Heart left ventricle (tissue), 16 donors: ENCODE data around the gene TAF4. TPM values are rescaled to one million over a fixed set of nuclear protein-coding genes. Genes with fewer than 3 reads are reported as not detected.

Source experiments
- ATAC-seq, 4 donors: fragments of 200-7000 bp; cut with Tn5 transposase; one replicate each; pipeline ENCODE4 v1.9.1; 2020 to 2022; ENCODE audit warnings: moderate library complexity in 4 of 4, mild to moderate bottlenecking in 3 of 4, moderate number of reproducible peaks in 1 of 4
- DNase-seq, 5 donors: peaks; one replicate each; pipeline ENCODE4 v3.0.0-alpha.2; 2020
- H3K27ac ChIP-seq, 12 donors: fragments of 200-600 bp; sonication (generic) in 4 of 12; one replicate each; pipeline versions ENCODE4 v1.5.0 to v1.8.0; 2016 to 2022; ENCODE audit warnings: mild to moderate bottlenecking in 2 of 12
- H3K27me3 ChIP-seq, 9 donors: fragments of 200-600 bp; sonication (generic) in 2 of 9; one replicate each; pipeline versions ENCODE4 v1.5.1 to v1.8.0; 2016 to 2022; ENCODE audit warnings: mild to moderate bottlenecking in 3 of 9
- H3K36me3 ChIP-seq, 9 donors: fragments of 200-600 bp; sonication (generic) in 2 of 9; one replicate each; pipeline versions ENCODE4 v1.5.0 to v1.8.0; 2018 to 2022; ENCODE audit warnings: mild to moderate bottlenecking in 2 of 9
- H3K4me1 ChIP-seq, 12 donors: fragments of 200-600 bp; sonication (generic) in 4 of 12; one replicate each; pipeline versions ENCODE4 v1.5.0 to v1.8.0; 2016 to 2022; ENCODE audit warnings: mild to moderate bottlenecking in 3 of 12
- H3K4me3 ChIP-seq, 12 donors: fragments of 200-600 bp; sonication (generic) in 4 of 12; one replicate each; pipeline versions ENCODE4 v1.5.0 to v1.8.0; 2017 to 2022; ENCODE audit warnings: mild to moderate bottlenecking in 9 of 12, moderate library complexity in 4 of 12
- H3K9me3 ChIP-seq, 12 donors: fragments of 200-600 bp; sonication (generic) in 4 of 12; one replicate each; pipeline versions ENCODE4 v1.5.0 to v1.8.0; 2016 to 2022; ENCODE audit warnings: mild to moderate bottlenecking in 1 of 12
- CTCF ChIP-seq, 12 donors: fragments of 200-600 bp; sonication (generic) in 4 of 12; IDR thresholded peaks; one replicate each; pipeline versions ENCODE4 v1.5.0 to v1.8.0; 2018 to 2022; ENCODE audit warnings: antibody characterized with exemption in 12 of 12, mild to moderate bottlenecking in 5 of 12
- POLR2A ChIP-seq, 2 donors: fragments of 450-650 bp; IDR thresholded peaks; one replicate each; pipeline ENCODE4 v1.6.1; 2017; ENCODE audit warnings: antibody characterized with exemption in 2 of 2, mild to moderate bottlenecking in 2 of 2, moderate library complexity in 2 of 2
- WGBS, 4 donors: extraction: QIAGEN DNeasy Blood & Tissue Kit in 2 of 4; methylation state at CpG; one replicate each; pipeline versions ENCODE4 v1.1.5 to v1.1.7; 2013 to 2018; 5-methylcytosine and 5-hydroxymethylcytosine counted together
- intact Hi-C, 10 donors: fragments of 100-400 bp; cut with DNase I; formaldehyde crosslinking; loops; one replicate each; pipeline versions ENCODE4 v1.11.1 to v1.14.2; 2022
- polyA plus RNA-seq, 2 donors: library from polyadenylated mRNA; stranded (reverse); fragments of 200-250 nt; gene quantifications; one replicate each; pipeline ENCODE4 v1.2.3, GENCODE V29; 2013
- total RNA-seq, 9 donors: library from RNA; depleted of rRNA in 2 of 9; stranded (reverse); fragments of >200 nt in 2 of 9; fragmentation: NEBNext Ultra II Directional in 3 of 9; extraction: Animal tissue kit (Norgen Biotek cat#: 25700) in 3 of 9; gene quantifications; one replicate each; pipeline versions ENCODE4 v1.1.0 to v1.2.4, GENCODE V29; 2016 to 2023
- donor health status: ischemic (EF 13 %, LVEDD 7.1; RV severe dilation, severe dysfunction).
- donor health status: healthy with polysubstance abuse.
- donor health status: DM: no; HTN: yes; CAD: no.
- donor health status: DM: no; HTN: no; CAD: no.
- donor health status: ischemic (EF 25% LVEDD 6.9; RV normal size, moderate dysfunction).
- donor health status: ischemic (EF 25% LVEDD 5.7; RV mildly dilated, moderate dysfunction).
- donor health status: healthy.
- donor health status: DM: yes; HTN: yes; CAD: no.
- donor health status: ischemic (EF 35%, LVEDD 5.7; RV mildly dilated, moderate dysfunction).
- donor health status: nonischemic (EF 11% LVEDD 7.7; RV severe dilation, severe dysfunction).
- donor health status: DM: yes; HTN: yes; CAD: no.
- donor health status: PGD.
- donor health status: ischemic (EF 29% LVEDD 5.4; RV normal size, mild dysfunction).
- donor health status: nonischemic (EF 23%, LVEDD 6.1; RV moderate dilation, normal function).

The TAF4 gene
- total and polyA plus RNA-seq, 11 donors: 4.5 to 37.7 (median 10.7) TPM

DNA sequence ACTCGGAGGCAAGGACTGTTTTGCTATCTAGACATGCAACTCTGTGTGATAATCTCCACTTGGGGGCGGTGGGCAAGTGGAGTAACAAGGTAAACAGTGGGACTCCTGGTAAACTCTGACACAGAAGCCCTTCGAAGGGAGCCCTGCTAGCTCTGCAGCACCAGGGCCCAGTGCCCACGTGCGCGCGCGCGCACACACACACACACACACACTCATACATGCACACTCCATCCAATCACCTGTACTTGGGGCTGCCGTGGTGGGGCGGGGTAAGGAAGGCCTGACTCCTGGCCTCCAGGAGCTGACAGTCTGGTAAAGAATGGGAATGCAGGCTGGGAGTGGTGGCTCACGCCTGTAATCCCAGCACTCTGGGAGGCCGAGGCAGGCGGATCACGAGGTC lies 36.4 kb downstream of the TAF4 start:
- Histone ChIP-seq H3K9me3 (peaks cover 0 to under 1% (median 0%) of the 10 kb centered on the region in 12 donors), H3K4me3 (no peak overlapping the region), H3K4me1 (peaks cover 9 to 58% (median 33%) of the 10 kb centered on the region in 12 donors), H3K36me3 (no peaks in the 10 kb centered on the region), H3K27ac (no peak overlapping the region), H3K27me3 (no peaks in the 10 kb centered on the region)
- intact Hi-C loops: loop anchor here in 8 of 10 donors (5.0 to 10.0 kb wide), 7 partner anchors 33 to 376 kb away; partner anchors contain the start of genes CABLES2 (in 2 of the 8), PSMA7 (in 1 of the 8), RPS21 (in 1 of the 8) and SS18L1 (in 1 of the 8)
- ATAC-seq (no peak), DNase-seq (peak in 2 of 5 donors; percentile 7 to 13)
- WGBS, 4 donors: 85 to 89% (median 87%) methylated on average over 12 to 15 of the region's 15 CpGs
- TF ChIP-seq POLR2A (IDR thresholded peaks at IDR 0.05): no peak
- TF ChIP-seq CTCF (IDR thresholded peaks at IDR 0.05): no peak

DNA sequence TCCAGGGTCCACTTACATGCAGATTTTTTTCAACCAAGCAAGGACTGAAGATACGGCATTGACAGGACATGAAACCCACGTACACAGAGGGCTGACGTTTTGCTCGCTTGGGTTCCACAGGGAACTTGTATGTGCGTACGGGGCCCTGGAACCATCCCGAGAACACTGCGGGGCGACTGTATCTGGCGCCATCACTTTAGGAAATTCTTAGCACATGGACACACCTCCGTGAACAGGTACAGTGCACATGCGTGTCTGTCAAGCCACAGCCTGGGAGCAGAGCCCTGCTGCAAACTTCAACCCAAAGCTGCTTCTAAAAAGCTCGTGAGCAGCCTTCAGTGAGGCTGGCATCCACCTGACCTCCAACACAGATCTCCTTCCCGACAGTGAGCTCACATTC lies 37.3 kb downstream of the TAF4 start:
- Histone ChIP-seq H3K9me3 (no peaks in the 10 kb centered on the region), H3K27ac (no peak overlapping the region), H3K4me1 (peaks cover 9 to 57% (median 33%) of the 10 kb centered on the region in 12 donors), H3K27me3 (no peaks in the 10 kb centered on the region), H3K4me3 (no peak overlapping the region), H3K36me3 (no peaks in the 10 kb centered on the region)
- 86 to 94% (median 92%) methylated on average over 14 of the region's 14 CpGs for WGBS, 4 donors
- no peak for ATAC-seq
- TF ChIP-seq CTCF (IDR thresholded peaks at IDR 0.05) (no peak), POLR2A (IDR thresholded peaks at IDR 0.05) (no peak)
- DNase-seq: peak in 2 of 5 donors; percentile 6 to 13
- intact Hi-C loops: loop anchor here in 8 of 10 donors (5.0 to 10.0 kb wide), 7 partner anchors 34 to 376 kb away; partner anchors contain the start of genes CABLES2 (in 2 of the 8), PSMA7 (in 1 of the 8), RPS21 (in 1 of the 8) and SS18L1 (in 1 of the 8)

DNA sequence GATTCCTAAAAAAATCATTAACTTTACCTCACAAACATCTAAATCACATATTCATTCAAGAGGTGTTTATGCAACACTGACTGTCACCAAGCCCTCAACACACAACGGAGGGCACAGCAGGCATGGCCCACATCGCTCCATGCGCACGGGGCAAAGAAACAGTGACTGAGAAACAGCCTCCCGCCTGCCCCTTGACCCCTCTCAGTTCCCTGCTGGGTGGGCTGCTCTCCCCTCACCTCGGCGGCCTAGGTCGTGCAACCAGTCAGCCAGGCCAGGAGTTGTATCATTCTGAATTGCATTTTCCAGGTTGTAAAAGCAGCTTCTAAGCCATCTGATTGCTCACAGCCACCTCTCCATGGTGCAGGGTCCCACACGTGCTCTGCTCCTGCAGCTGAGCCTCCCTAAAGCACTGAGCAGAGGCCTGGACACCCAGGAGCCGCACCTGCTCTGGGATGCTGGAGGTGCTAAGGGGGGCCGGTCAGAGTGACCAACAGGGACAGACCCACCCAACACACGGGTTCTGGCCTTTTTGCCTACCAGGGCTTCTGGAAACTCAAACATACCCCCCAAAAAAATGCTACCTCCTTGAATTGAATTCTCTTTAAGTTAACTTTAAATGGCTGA lies 37.9 kb downstream of the TAF4 start:
- no peak for TF ChIP-seq CTCF (IDR thresholded peaks at IDR 0.05)
- no peak for TF ChIP-seq POLR2A (IDR thresholded peaks at IDR 0.05)

GRCh38 chr20:62027116-62027515 lies 38.6 kb downstream of the TAF4 start:
- intact Hi-C loops: loop anchor here in 8 of 10 donors (5.0 to 10.0 kb wide), 7 partner anchors 35 to 378 kb away; partner anchors contain the start of genes CABLES2 (in 2 of the 8), PSMA7 (in 1 of the 8), RPS21 (in 1 of the 8) and SS18L1 (in 1 of the 8)
- H3K27me3 ChIP-seq: no peaks in the 10 kb centered on the region
- no peak for ATAC-seq
- H3K4me3 ChIP-seq: no peak overlapping the region
- TF ChIP-seq CTCF (IDR thresholded peaks at IDR 0.05) (no peak), POLR2A (IDR thresholded peaks at IDR 0.05) (no peak)
- peak in 2 of 5 donors; percentile 22 to 25 for DNase-seq
- 41 to 63% (median 56%) methylated on average over 9 of the region's 9 CpGs for WGBS, 4 donors
- no peaks in the 10 kb centered on the region for H3K9me3 ChIP-seq
- H3K36me3 ChIP-seq: no peaks in the 10 kb centered on the region
- H3K27ac ChIP-seq: no peak overlapping the region
- peaks cover 5 to 47% (median 29%) of the 10 kb centered on the region in 12 donors for H3K4me1 ChIP-seq

More for the DNA sequence above, 37.9 kb downstream of the TAF4 start:
- H3K27me3 ChIP-seq: no peaks in the 10 kb centered on the region
- intact Hi-C loops: loop anchor here in 8 of 10 donors (5.0 to 10.0 kb wide), 7 partner anchors 34 to 377 kb away; partner anchors contain the start of genes CABLES2 (in 2 of the 8), PSMA7 (in 1 of the 8), RPS21 (in 1 of the 8) and SS18L1 (in 1 of the 8)
- no peak overlapping the region for H3K4me3 ChIP-seq
- DNase-seq (peak in 2 of 5 donors; percentile 6 to 47), ATAC-seq (no peak)
- H3K9me3 ChIP-seq: no peaks in the 10 kb centered on the region
- WGBS, 4 donors: 88 to 93% (median 89%) methylated on average over 9 to 12 of the region's 12 CpGs
- H3K27ac ChIP-seq: no peak overlapping the region
- H3K4me1 ChIP-seq: peaks cover 9 to 52% (median 30%) of the 10 kb centered on the region in 12 donors
- no peaks in the 10 kb centered on the region for H3K36me3 ChIP-seq
